ENCODE results near the gene ATF4.
"Not testable (repeated sequence)": the region's sequence is repeated elsewhere in the genome, so short reads cannot be mapped to it uniquely, and the experiment has no call there.

DNA sequence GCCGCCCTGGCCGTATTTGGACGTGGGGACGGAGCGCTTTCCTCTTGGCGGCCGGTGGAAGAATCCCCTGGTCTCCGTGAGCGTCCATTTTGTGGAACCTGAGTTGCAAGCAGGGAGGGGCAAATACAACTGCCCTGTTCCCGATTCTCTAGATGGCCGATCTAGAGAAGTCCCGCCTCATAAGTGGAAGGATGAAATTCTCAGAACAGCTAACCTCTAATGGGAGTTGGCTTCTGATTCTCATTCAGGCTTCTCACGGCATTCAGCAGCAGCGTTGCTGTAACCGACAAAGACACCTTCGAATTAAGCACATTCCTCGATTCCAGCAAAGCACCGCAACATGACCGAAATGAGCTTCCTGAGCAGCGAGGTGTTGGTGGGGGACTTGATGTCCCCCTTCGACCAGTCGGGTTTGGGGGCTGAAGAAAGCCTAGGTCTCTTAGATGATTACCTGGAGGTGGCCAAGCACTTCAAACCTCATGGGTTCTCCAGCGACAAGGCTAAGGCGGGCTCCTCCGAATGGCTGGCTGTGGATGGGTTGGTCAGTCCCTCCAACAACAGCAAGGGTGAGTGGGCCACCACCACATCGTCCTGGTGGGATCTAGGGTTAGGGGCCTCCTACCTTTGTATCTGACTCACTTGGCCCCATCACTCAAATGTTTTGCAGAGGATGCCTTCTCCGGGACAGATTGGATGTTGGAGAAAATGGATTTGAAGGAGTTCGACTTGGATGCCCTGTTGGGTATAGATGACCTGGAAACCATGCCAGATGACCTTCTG is 934 bp downstream of the ATF4 start:
- not testable (repeated sequence) for TF ChIP-seq POLR2A (IDR thresholded peaks at IDR 0.05; ENCODE audit: extremely low read depth, insufficient read length); CTCF (IDR thresholded peaks at IDR 0.05; ENCODE audit: low read depth, low read length); MYC (IDR thresholded peaks at IDR 0.05; ENCODE audit: low read depth, low read length); MAX (IDR thresholded peaks at IDR 0.05; ENCODE audit: low read depth, low read length)

All from NB4 (cell line).